WI38 (cell line): Measurements from ENCODE around the gene NRXN2.
"Not testable (repeated sequence)": the region's sequence is repeated elsewhere in the genome, so short reads cannot be mapped to it uniquely, and the experiment has no call there.

Source experiments
- H3K4me3 ChIP-seq: 2 replicates; pipeline ENCODE4 v1.5.1; 2011; ENCODE audit warnings: low read depth, mild to moderate bottlenecking, control low read depth, low read length
- CTCF ChIP-seq: IDR thresholded peaks from 2 replicates; pipeline ENCODE4 v1.5.1; 2012; ENCODE audit warnings: low read depth, mild to moderate bottlenecking, control low read depth, low read length

Gene NRXN2

DNA sequence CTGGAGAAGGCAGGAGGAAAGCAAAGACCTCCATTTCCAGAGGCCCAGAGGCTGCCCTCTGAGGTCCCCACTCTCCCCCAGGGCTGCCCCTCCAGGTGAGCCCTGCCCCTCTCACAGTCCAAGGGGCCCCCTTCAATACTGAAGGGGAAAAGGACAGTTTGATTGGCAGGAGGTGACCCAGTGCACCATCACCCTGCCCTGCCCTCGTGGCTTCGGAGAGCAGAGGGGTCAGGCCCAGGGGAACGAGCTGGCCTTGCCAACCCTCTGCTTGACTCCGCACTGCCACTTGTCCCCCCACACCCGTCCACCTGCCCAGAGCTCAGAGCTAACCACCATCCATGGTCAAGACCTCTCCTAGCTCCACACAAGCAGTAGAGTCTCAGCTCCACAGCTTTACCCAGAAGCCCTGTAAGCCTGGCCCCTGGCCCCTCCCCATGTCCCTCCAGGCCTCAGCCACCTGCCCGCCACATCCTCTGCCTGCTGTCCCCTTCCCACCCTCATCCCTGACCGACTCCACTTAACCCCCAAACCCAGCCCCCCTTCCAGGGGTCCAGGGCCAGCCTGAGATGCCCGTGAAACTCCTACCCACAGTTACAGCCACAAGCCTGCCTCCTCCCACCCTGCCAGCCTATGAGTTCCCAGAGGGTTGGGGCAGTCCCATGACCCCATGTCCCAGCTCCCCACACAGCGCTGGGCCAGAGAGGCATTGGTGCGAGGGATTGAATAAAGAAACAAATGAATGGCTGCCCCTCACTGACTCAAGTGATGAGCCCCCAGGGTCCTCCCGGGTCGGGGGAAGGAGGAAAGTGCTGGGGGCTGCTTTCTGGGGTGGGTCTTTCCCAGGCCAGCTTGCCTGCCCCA, 121.2 kb downstream of the NRXN2 start:
- no peak overlapping the region for H3K4me3 ChIP-seq

GRCh38 chr11:64600281-64600992, 122.6 kb downstream of the NRXN2 start:
- no peak overlapping the region for H3K4me3 ChIP-seq
- TF ChIP-seq CTCF = no peak

More for the DNA sequence above, 121.2 kb downstream of the NRXN2 start:
- no peak for TF ChIP-seq CTCF

DNA sequence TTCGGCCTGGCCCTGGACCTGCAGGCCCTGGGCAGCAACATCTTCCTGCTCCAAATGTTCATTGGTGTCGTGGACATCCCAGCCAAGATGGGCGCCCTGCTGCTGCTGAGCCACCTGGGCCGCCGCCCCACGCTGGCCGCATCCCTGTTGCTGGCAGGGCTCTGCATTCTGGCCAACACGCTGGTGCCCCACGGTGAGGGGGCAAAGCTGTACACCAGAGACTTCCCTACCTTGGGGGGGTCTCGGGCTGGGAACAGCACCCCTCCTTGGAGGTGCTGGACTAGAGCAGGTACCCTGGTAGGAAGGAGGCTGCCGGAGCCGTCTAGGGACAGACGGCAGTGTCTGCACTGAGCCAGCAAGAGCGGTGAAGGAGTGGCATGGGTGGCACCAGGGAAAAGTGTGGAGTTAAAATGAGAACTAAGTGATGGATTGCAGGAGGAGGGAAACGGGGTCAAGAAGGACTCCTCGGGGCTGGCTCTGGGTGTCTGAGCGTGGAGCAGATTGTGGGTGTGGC, 123.2 kb downstream of the NRXN2 start:
- no peak overlapping the region for H3K4me3 ChIP-seq
- no peak for TF ChIP-seq CTCF

DNA sequence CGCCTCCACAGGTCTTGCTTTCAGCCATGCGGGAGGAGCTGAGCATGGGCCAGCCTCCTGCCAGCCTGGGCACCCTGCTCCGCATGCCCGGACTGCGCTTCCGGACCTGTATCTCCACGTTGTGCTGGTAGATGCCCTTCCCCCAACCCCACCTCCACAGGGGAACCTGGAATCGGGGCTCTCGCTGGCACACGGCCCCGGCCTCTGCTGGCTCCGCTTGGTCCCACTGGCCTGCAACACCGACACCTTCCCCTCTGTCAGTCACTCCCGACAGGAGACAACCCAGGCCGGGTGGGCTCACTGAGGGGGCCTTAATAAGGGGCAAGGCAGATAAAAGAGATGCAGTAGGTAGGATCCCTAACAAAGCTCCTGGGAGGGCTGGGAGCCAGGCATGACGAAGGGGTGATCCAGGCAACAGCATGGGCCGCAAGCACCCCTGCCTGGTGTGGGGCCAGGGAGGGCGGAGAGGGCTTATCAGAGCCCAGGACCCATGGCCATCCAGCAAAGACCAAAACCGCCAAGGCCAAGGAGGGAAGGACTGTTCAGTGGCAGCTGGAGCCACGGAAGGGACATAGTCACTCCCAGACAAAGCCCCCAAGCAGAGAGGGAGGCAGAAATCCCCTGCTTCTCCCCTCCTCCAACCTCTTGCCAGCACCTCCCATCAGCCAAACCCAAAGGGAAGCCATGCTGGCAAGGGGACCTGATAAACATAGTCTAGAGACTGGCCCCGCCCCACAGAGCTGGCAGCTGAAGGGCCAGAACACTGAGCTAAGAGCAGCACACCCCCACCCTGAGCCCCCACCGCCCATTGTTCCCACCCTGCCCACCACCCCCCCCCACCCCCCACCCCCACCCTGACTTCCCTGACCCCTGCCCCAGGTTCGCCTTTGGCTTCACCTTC, 124.0 kb downstream of the NRXN2 start:
- no peak overlapping the region for H3K4me3 ChIP-seq
- no peak for TF ChIP-seq CTCF

DNA sequence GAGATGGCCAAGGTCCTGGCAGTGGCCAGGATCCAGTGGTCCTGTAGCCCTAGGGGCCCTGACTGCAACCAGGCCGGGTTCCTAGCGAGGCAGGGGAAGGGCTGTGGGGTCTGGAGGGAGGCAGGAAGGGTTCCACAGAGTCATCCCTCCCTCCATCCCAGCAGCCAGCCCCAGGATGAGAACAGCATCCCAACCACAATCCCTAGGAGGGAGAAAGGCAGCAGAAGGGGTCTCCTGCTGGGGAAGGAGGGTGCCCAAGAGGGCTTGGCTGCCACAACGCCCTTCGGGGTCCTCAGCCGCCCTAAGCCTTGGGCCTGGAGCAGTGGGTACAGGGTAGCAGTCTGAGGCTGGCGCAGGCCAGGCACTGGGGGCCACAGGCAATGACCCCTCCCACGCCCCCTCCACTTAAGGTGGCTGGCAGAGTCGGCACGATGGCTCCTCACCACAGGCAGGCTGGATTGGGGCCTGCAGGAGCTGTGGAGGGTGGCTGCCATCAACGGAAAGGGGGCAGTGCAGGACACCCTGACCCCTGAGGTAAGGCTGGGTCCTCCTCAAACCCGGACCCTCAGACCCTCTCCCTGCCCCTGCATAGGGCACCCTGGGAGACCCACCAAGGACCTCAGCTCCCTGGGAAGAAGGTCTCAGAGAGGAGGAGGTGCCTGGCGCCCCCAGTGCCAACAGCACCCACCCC, 124.7 kb downstream of the NRXN2 start:
- no peak for TF ChIP-seq CTCF
- H3K4me3 ChIP-seq = no peak overlapping the region

- TF ChIP-seq CTCF = no peak
- H3K4me3 ChIP-seq = no peak overlapping the region
Measured at GRCh38 chr11:64597671-64598101, 125.3 kb downstream of the NRXN2 start.

GRCh38 chr11:64595922-64596321, 127.1 kb downstream of the NRXN2 start:
- not testable (repeated sequence) for H3K4me3 ChIP-seq
